Ascending aorta (tissue), 2 donors: ENCODE results near the gene HDDC2. TPM values are rescaled to one million over a fixed set of nuclear protein-coding genes. Genes with fewer than 3 reads are reported as not detected.

Source experiments
- DNase-seq, 2 donors: peaks; one replicate each; pipeline ENCODE4 v3.0.0-alpha.2; 2019; ENCODE audit warnings: low spot score in 2 of 2
- H3K27ac ChIP-seq, 2 donors: fragments of 200-600 bp; sonication (generic); one replicate each; pipeline ENCODE4 v1.5.1; 2016 to 2017; ENCODE audit warnings: mild to moderate bottlenecking in 1 of 2
- H3K27me3 ChIP-seq: fragments of 200-600 bp; sonication (generic); one replicate; pipeline ENCODE4 v1.5.1; 2017
- H3K36me3 ChIP-seq, 2 donors: fragments of 200-600 bp; sonication (generic); one replicate each; pipeline ENCODE4 v1.5.1; 2016
- H3K4me1 ChIP-seq, 2 donors: fragments of 200-600 bp; sonication (generic); one replicate each; pipeline ENCODE4 v1.5.1; 2016 to 2017; ENCODE audit warnings: mild to moderate bottlenecking in 1 of 2
- H3K4me3 ChIP-seq, 2 donors: fragments of 200-600 bp; sonication (generic); one replicate each; pipeline ENCODE4 v1.5.1; 2016 to 2017; ENCODE audit warnings: mild to moderate bottlenecking in 1 of 2
- H3K9me3 ChIP-seq, 2 donors: fragments of 200-600 bp; sonication (generic); one replicate each; pipeline ENCODE4 v1.5.1; 2016
- intact Hi-C: fragments of 100-400 bp; cut with DNase I; formaldehyde crosslinking; loops from one replicate; pipeline ENCODE4 v1.15.1; 2023
- total RNA-seq: library from RNA; depleted of rRNA; stranded (reverse); fragments of >200 nt; gene quantifications from one replicate; pipeline ENCODE4 v1.1.0, GENCODE V29; 2016
- TF ChIP-seq, protein P1 (sequence below), 3 experiments: fragments of 200-600 bp in 2 of 3; fragments of 450-650 bp in 1 of 3; sonication (generic) in 2 of 3; IDR thresholded peaks; one replicate each; pipeline ENCODE4 v1.5.1; 2016 to 2019; ENCODE audit warnings: antibody characterized with exemption in 3 of 3, mild to moderate bottlenecking in 1 of 3, moderate library complexity in 1 of 3

Gene HDDC2
- total RNA-seq, 1 donor from 2014 or later = 2.4 TPM

GRCh38 chr6:125233202-125233601 is 68.6 kb downstream of the HDDC2 start:
- H3K27ac ChIP-seq = no peak overlapping the region

DNA sequence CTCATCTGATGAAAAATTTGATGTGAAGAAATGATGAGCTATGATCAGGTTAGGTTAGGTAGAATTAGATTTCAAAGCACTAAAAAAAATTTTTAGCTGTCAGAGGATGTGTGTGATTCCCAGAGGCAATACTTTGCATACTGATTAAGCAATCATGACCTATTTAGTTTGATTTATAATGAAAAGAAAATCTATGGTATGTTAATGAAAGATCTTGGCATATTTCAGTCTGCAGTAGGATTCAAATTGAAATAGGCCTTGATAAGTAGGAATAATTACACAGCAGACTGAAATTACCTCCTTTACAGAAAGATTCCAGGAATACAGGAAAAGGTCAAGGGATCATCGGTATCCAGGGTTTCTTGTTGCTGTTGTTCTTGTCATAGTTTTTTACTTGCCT is 69.3 kb downstream of the HDDC2 start:
- intact Hi-C loops = no loop called here
- H3K27ac ChIP-seq = no peak overlapping the region
- TF ChIP-seq, protein P1, sequence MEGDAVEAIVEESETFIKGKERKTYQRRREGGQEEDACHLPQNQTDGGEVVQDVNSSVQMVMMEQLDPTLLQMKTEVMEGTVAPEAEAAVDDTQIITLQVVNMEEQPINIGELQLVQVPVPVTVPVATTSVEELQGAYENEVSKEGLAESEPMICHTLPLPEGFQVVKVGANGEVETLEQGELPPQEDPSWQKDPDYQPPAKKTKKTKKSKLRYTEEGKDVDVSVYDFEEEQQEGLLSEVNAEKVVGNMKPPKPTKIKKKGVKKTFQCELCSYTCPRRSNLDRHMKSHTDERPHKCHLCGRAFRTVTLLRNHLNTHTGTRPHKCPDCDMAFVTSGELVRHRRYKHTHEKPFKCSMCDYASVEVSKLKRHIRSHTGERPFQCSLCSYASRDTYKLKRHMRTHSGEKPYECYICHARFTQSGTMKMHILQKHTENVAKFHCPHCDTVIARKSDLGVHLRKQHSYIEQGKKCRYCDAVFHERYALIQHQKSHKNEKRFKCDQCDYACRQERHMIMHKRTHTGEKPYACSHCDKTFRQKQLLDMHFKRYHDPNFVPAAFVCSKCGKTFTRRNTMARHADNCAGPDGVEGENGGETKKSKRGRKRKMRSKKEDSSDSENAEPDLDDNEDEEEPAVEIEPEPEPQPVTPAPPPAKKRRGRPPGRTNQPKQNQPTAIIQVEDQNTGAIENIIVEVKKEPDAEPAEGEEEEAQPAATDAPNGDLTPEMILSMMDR (IDR thresholded peaks at IDR 0.05) = no peak

More at GRCh38 chr6:125233202-125233601, 68.6 kb downstream of the HDDC2 start:
- intact Hi-C loops = no loop called here
- peaks cover 0 to 3% of the 10 kb centered on the region in 2 donors for H3K4me1 ChIP-seq
- TF ChIP-seq, protein P1 (IDR thresholded peaks at IDR 0.05) = no peak
- no peaks in the 10 kb centered on the region for H3K27me3 ChIP-seq
- no peaks in the 10 kb centered on the region for H3K36me3 ChIP-seq
- H3K9me3 ChIP-seq = no peaks in the 10 kb centered on the region
- DNase-seq = no peak
- H3K4me3 ChIP-seq = no peak overlapping the region

DNA sequence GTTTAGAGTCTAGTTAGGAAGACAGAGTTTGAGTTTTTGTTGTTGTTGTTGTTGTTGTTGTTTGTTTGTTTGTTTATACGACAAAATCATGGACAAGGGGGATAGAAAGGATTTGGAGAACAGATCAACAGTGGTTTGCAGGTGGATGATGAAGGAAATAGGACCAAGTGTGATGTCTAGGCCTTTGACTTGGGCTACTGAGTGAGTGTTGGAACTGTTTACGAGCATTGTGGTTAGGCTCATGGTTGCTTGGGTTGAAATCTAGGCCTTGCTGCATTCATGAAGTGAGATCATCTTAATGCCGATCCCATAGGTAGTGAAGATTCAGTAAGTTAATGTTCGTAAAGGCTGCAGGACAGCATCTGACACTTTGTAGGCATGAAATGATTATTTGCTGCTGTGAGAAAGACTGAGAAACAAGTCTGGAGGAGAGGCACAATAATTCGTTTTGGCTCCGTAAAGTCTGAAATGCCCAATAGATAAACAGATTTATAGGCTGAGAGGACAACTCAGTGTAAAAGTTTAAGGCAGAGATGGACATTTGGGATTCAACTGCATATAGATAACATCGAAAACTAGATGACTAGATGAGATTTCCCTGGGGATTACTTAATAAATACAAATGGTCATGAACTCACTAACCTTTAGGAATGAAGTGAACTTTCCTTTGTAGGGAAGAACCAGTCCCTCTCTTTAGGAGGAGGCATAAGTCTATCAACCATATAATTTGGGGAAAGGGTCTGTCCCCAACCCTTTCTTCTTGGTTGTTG is 70.0 kb downstream of the HDDC2 start:
- no peak for DNase-seq
- no peaks in the 10 kb centered on the region for H3K27me3 ChIP-seq
- intact Hi-C loops = no loop called here
- no peaks in the 10 kb centered on the region for H3K36me3 ChIP-seq
- no peaks in the 10 kb centered on the region for H3K9me3 ChIP-seq
- TF ChIP-seq, protein P1 (IDR thresholded peaks at IDR 0.05) = no peak
- H3K4me1 ChIP-seq = peaks cover 0 to 3% of the 10 kb centered on the region in 2 donors
- H3K27ac ChIP-seq = no peak overlapping the region
- no peak overlapping the region for H3K4me3 ChIP-seq

More for the DNA sequence above, 69.3 kb downstream of the HDDC2 start:
- Histone ChIP-seq H3K4me3 (no peak overlapping the region), H3K9me3 (no peaks in the 10 kb centered on the region), H3K36me3 (no peaks in the 10 kb centered on the region), H3K27me3 (no peaks in the 10 kb centered on the region), H3K4me1 (peaks cover 0 to 3% of the 10 kb centered on the region in 2 donors)
- no peak for DNase-seq

- H3K36me3 ChIP-seq = no peaks in the 10 kb centered on the region
Measured at GRCh38 chr6:125231133-125231532, 70.6 kb downstream of the HDDC2 start.

GRCh38 chr6:125230674-125231073 is 71.1 kb downstream of the HDDC2 start:
- Histone ChIP-seq H3K36me3 (no peaks in the 10 kb centered on the region), H3K4me3 (no peak overlapping the region), H3K4me1 (peaks cover 0 to 3% of the 10 kb centered on the region in 2 donors), H3K9me3 (no peaks in the 10 kb centered on the region), H3K27me3 (no peaks in the 10 kb centered on the region), H3K27ac (no peak overlapping the region)
- TF ChIP-seq, protein P1 (IDR thresholded peaks at IDR 0.05) = no peak
- no peak for DNase-seq
- intact Hi-C loops = no loop called here

More at GRCh38 chr6:125231133-125231532, 70.6 kb downstream of the HDDC2 start:
- Histone ChIP-seq H3K27me3 (no peaks in the 10 kb centered on the region), H3K4me1 (peaks cover 0 to 3% of the 10 kb centered on the region in 2 donors), H3K27ac (no peak overlapping the region), H3K9me3 (no peaks in the 10 kb centered on the region), H3K4me3 (no peak overlapping the region)
- no peak for DNase-seq
- intact Hi-C loops = no loop called here
- TF ChIP-seq, protein P1 (IDR thresholded peaks at IDR 0.05) = no peak
